OCI-LY7 (cell line): ENCODE data around the gene DNAJA3. TPM values are rescaled to one million over a fixed set of nuclear protein-coding genes. Genes with fewer than 3 reads are reported as not detected.

Source experiments
- BruUV-seq: library from RNA; stranded (reverse); fragments of 400-500 nt; replicated peaks from 2 replicates; lab custom pipeline; 2021; lab: Mats Ljungman, UMichigan
- CTCF ChIA-PET: fragments of 300-600 bp; sonication (Branson Sonifier 250); formaldehyde crosslinking; loops from one replicate; lab custom pipeline; 2022; ENCODE audit warnings: antibody characterized with exemption; ENCODE audit not compliant: unreplicated experiment; lab: Charles Lee
- POLR2A ChIA-PET: fragments of 300-600 bp; sonication (Branson Sonifier 250); formaldehyde crosslinking; loops from one replicate; lab custom pipeline; 2022; ENCODE audit warnings: antibody characterized with exemption; lab: Charles Lee
- DNase-seq: peaks from one replicate; pipeline ENCODE4 v3.0.0-alpha.2; 2015; ENCODE audit warnings: low spot score
- H2AFZ ChIP-seq: fragments of 200-600 bp; sonication (generic), shearing (Covaris generic); 2 replicates; pipeline ENCODE4 v1.6.1; 2014; ENCODE audit warnings: mild to moderate bottlenecking, antibody characterized with exemption, low read length, moderate library complexity
- H3K27ac ChIP-seq: fragments of 200-600 bp; sonication (generic); 2 replicates; pipeline ENCODE4 v1.5.1; 2014; ENCODE audit warnings: mixed run types, low read depth, mild to moderate bottlenecking, moderate library complexity, low read length, inconsistent platforms; ENCODE audit not compliant: poor library complexity, severe bottlenecking
- H3K36me3 ChIP-seq: fragments of 200-600 bp; sonication (generic); 2 replicates; pipeline ENCODE4 v1.6.1; 2014; ENCODE audit warnings: mild to moderate bottlenecking, antibody characterized with exemption, low read length, moderate library complexity, mixed read lengths; ENCODE audit not compliant: insufficient read depth
- H3K4me1 ChIP-seq: fragments of 200-600 bp; sonication (generic); 2 replicates; pipeline ENCODE4 v1.5.1; 2014; ENCODE audit warnings: mild to moderate bottlenecking, low read length; ENCODE audit not compliant: insufficient read depth, poor library complexity, severe bottlenecking
- H3K4me2 ChIP-seq: fragments of 200-600 bp; sonication (generic); 2 replicates; pipeline ENCODE4 v1.6.1; 2014; ENCODE audit warnings: mild to moderate bottlenecking, low read length
- H3K4me3 ChIP-seq: fragments of 200-600 bp; sonication (generic); 2 replicates; pipeline ENCODE4 v1.5.1; 2014; ENCODE audit warnings: mild to moderate bottlenecking, low read depth, low read length; ENCODE audit not compliant: poor library complexity, severe bottlenecking
- H3K79me2 ChIP-seq: fragments of 200-600 bp; sonication (generic); 2 replicates; pipeline ENCODE4 v1.6.1; 2016; ENCODE audit warnings: low read depth, mild to moderate bottlenecking, low read length, moderate library complexity, mixed read lengths; ENCODE audit not compliant: insufficient read depth
- H3K9me2 ChIP-seq: fragments of 200-600 bp; sonication (generic); 2 replicates; pipeline ENCODE4 v1.6.1; 2016; ENCODE audit warnings: mild to moderate bottlenecking, low read length, mixed read lengths; ENCODE audit not compliant: insufficient read depth
- H3K9me3 ChIP-seq: fragments of 200-600 bp; sonication (generic); 2 replicates; pipeline ENCODE4 v1.6.1; 2014; ENCODE audit warnings: mild to moderate bottlenecking, mixed run types, low read length, mixed read lengths
- H4K20me1 ChIP-seq: fragments of 200-600 bp; sonication (generic); 2 replicates; pipeline ENCODE4 v1.6.1; 2014; ENCODE audit warnings: mild to moderate bottlenecking, antibody characterized with exemption, low read length, moderate library complexity, mixed read lengths; ENCODE audit not compliant: insufficient read depth
- CTCF ChIP-seq: fragments of 200-600 bp; sonication (generic); conservative IDR thresholded peaks from 2 replicates; pipeline ENCODE4 v1.5.1; 2014; ENCODE audit warnings: mild to moderate bottlenecking, antibody characterized with exemption, low read length, moderate library complexity, mixed read lengths
- EZH2phosphoT487 ChIP-seq: fragments of 200-600 bp; sonication (generic); IDR thresholded peaks from 2 replicates; pipeline ENCODE4 v1.6.1; 2018; ENCODE audit warnings: low read depth, borderline replicate concordance, mild to moderate bottlenecking, mixed run types, antibody characterized with exemption, low read length, moderate library complexity, mixed read lengths
- intact Hi-C: fragments of 100-400 bp; cut with micrococcal nuclease; formaldehyde crosslinking; loops from one replicate; pipeline ENCODE4 v1.10.0; 2022; ENCODE audit not compliant: unreplicated experiment
- total RNA-seq, 2 experiments: library from RNA; depleted of rRNA in 1 of 2; stranded (reverse); fragments of >200 nt in 1 of 2; shearing (Covaris generic) in 1 of 2; gene quantifications; 2 replicates each; pipeline ENCODE4 v1.2.3, GENCODE V29; 2014 to 2022

The DNAJA3 gene
- total RNA-seq, 2 experiments from 2014 or later, result 89.8 to 94.3 TPM

- CTCF ChIA-PET, result no interaction called here
- H3K36me3 ChIP-seq, result peaks cover 43% of the 10 kb centered on the region; the same call in 1 of the 2 replicates
- BruUV-seq, result no TSS peak
- H3K4me3 ChIP-seq, result no peak overlapping the region
- no peaks in the 10 kb centered on the region for H3K79me2 ChIP-seq
- H2AFZ ChIP-seq, result no peak overlapping the region
- intact Hi-C loops, result no loop called here
- TF ChIP-seq CTCF (no peak), EZH2phosphoT487 (no peak)
- H3K9me2 ChIP-seq, result no peaks in the 10 kb centered on the region
- no peak overlapping the region for H3K27ac ChIP-seq
- POLR2A ChIA-PET, result interaction anchor here (0.6 kb wide), 1 partner anchor 20 kb away, joined by 3 read pairs; no protein-coding TSS in a partner anchor
- no peaks in the 10 kb centered on the region for H4K20me1 ChIP-seq
- no peak for DNase-seq
- no peaks in the 10 kb centered on the region for H3K9me3 ChIP-seq
- peaks cover 5% of the 10 kb centered on the region for H3K4me1 ChIP-seq
- H3K4me2 ChIP-seq, result no peak overlapping the region
These were observed 38.6 kb upstream of the DNAJA3 start for GRCh38 chr16:4386951-4387565.

- Histone ChIP-seq H3K4me3 (no peak overlapping the region), H3K4me1 (peaks cover 7% of the 10 kb centered on the region), H3K27ac (no peak overlapping the region), H2AFZ (no peak overlapping the region), H3K9me2 (no peaks in the 10 kb centered on the region), H3K36me3 (peaks cover 50% of the 10 kb centered on the region; the same call in 1 of the 2 replicates), H3K79me2 (no peaks in the 10 kb centered on the region), H3K9me3 (no peaks in the 10 kb centered on the region), H3K4me2 (no peak overlapping the region), H4K20me1 (no peaks in the 10 kb centered on the region)
- TF ChIP-seq EZH2phosphoT487, result no peak
- no peak for TF ChIP-seq CTCF
- no TSS peak for BruUV-seq
- CTCF ChIA-PET, result no interaction called here
- DNase-seq, result no peak
- intact Hi-C loops, result no loop called here
- POLR2A ChIA-PET, result interaction anchor here (0.6 kb wide), 1 partner anchor 21 kb away, joined by 3 read pairs; no protein-coding TSS in a partner anchor
These were observed 37.9 kb upstream of the DNAJA3 start for GRCh38 chr16:4387781-4388180.
